ENCODE measurements around the gene LPAR1.

Gene LPAR1

GRCh38 chr9:111065414-111065813 lies 27.1 kb upstream of the LPAR1 start:
- Histone ChIP-seq H3K36me3 (ENCODE audit: insufficient read depth, low read length) (no peaks in the 10 kb centered on the region), H3K4me3 (ENCODE audit: low read length, poor library complexity, severe bottlenecking) (no peak overlapping the region), H3K79me2 (ENCODE audit: insufficient read depth, low read length) (no peaks in the 10 kb centered on the region), H4K20me1 (ENCODE audit: insufficient read depth, low read length, poor library complexity, severe bottlenecking) (no peaks in the 10 kb centered on the region), H3K9ac (ENCODE audit: low read depth, low read length, poor library complexity, severe bottlenecking) (no peak overlapping the region), H3K9me3 (ENCODE audit: insufficient read depth, low read depth, low read length) (no peaks in the 10 kb centered on the region), H3K27me3 (ENCODE audit: insufficient read depth, low read length, poor library complexity, severe bottlenecking) (no peaks in the 10 kb centered on the region), H3F3A (ENCODE audit: low read depth) (no peaks in the 10 kb centered on the region), H3K4me2 (ENCODE audit: low read depth, low read length, poor library complexity, severe bottlenecking) (no peak overlapping the region), H3K9me2 (replicated peaks; ENCODE audit: low read depth, low read length) (no peaks in the 10 kb centered on the region), H2AFZ (ENCODE audit: low read length) (no peak overlapping the region), H3K4me1 (ENCODE audit: insufficient read depth, low read length, poor library complexity, severe bottlenecking) (no peaks in the 10 kb centered on the region)
- no peak for TF ChIP-seq CTCF (conservative IDR thresholded peaks at IDR 0.05; ENCODE audit: low read length)
- TF ChIP-seq EZH2phosphoT487 (IDR thresholded peaks at IDR 0.05; ENCODE audit: borderline replicate concordance), result no peak

- Histone ChIP-seq H3K36me3 (ENCODE audit: insufficient read depth, low read length) (no peaks in the 10 kb centered on the region), H3K79me2 (ENCODE audit: insufficient read depth, low read length) (no peaks in the 10 kb centered on the region), H3K9ac (ENCODE audit: low read depth, low read length, poor library complexity, severe bottlenecking) (no peak overlapping the region), H2AFZ (ENCODE audit: low read length) (no peak overlapping the region), H3F3A (ENCODE audit: low read depth) (no peaks in the 10 kb centered on the region), H3K9me3 (ENCODE audit: insufficient read depth, low read depth, low read length) (no peaks in the 10 kb centered on the region), H3K4me3 (ENCODE audit: low read length, poor library complexity, severe bottlenecking) (no peak overlapping the region), H4K20me1 (ENCODE audit: insufficient read depth, low read length, poor library complexity, severe bottlenecking) (no peaks in the 10 kb centered on the region), H3K4me2 (ENCODE audit: low read depth, low read length, poor library complexity, severe bottlenecking) (no peak overlapping the region), H3K9me2 (replicated peaks; ENCODE audit: low read depth, low read length) (no peaks in the 10 kb centered on the region), H3K4me1 (ENCODE audit: insufficient read depth, low read length, poor library complexity, severe bottlenecking) (no peaks in the 10 kb centered on the region), H3K27me3 (ENCODE audit: insufficient read depth, low read length, poor library complexity, severe bottlenecking) (no peaks in the 10 kb centered on the region)
- TF ChIP-seq EZH2phosphoT487 (IDR thresholded peaks at IDR 0.05; ENCODE audit: borderline replicate concordance) (no peak), CTCF (conservative IDR thresholded peaks at IDR 0.05; ENCODE audit: low read length) (no peak)
These were observed 26.0 kb upstream of the LPAR1 start for GRCh38 chr9:111064160-111064837.

DNA sequence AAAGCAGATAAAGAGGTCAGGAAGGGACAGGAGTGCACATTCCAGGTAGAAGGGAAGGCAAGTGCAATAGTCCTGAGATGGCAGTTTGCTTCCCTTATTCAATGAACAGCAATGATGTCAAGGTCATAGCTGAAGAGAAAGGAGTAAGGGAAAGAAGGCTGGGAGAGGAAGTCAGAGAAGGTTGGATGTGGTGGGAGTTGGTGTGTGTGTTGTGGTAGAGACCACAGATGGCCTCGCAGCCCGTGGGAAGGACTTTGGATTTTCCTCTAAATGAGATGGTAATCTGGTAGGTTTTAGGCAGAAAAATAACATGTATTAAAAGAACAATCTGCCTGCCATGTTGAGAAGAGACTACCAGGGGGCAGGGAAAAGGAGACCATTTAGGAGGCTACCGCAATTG lies 25.1 kb upstream of the LPAR1 start:
- no peak overlapping the region for H3K4me3 ChIP-seq (ENCODE audit: low read length, poor library complexity, severe bottlenecking)
- TF ChIP-seq CTCF (conservative IDR thresholded peaks at IDR 0.05; ENCODE audit: low read length), result no peak
- TF ChIP-seq EZH2phosphoT487 (IDR thresholded peaks at IDR 0.05; ENCODE audit: borderline replicate concordance), result no peak
- no peak overlapping the region for H2AFZ ChIP-seq (ENCODE audit: low read length)
- no peak overlapping the region for H3K4me2 ChIP-seq (ENCODE audit: low read depth, low read length, poor library complexity, severe bottlenecking)
- H3K9ac ChIP-seq (ENCODE audit: low read depth, low read length, poor library complexity, severe bottlenecking), result no peak overlapping the region
- no peaks in the 10 kb centered on the region for H3K9me2 ChIP-seq (replicated peaks; ENCODE audit: low read depth, low read length)
- no peaks in the 10 kb centered on the region for H3F3A ChIP-seq (ENCODE audit: low read depth)
- no peaks in the 10 kb centered on the region for H3K27me3 ChIP-seq (ENCODE audit: insufficient read depth, low read length, poor library complexity, severe bottlenecking)
- H3K79me2 ChIP-seq (ENCODE audit: insufficient read depth, low read length), result no peaks in the 10 kb centered on the region
- no peaks in the 10 kb centered on the region for H3K9me3 ChIP-seq (ENCODE audit: insufficient read depth, low read depth, low read length)
- no peaks in the 10 kb centered on the region for H3K36me3 ChIP-seq (ENCODE audit: insufficient read depth, low read length)
- H4K20me1 ChIP-seq (ENCODE audit: insufficient read depth, low read length, poor library complexity, severe bottlenecking), result no peaks in the 10 kb centered on the region
- H3K4me1 ChIP-seq (ENCODE audit: insufficient read depth, low read length, poor library complexity, severe bottlenecking), result no peaks in the 10 kb centered on the region
